ENCODE data around the gene TBCD.

The TBCD gene

DNA sequence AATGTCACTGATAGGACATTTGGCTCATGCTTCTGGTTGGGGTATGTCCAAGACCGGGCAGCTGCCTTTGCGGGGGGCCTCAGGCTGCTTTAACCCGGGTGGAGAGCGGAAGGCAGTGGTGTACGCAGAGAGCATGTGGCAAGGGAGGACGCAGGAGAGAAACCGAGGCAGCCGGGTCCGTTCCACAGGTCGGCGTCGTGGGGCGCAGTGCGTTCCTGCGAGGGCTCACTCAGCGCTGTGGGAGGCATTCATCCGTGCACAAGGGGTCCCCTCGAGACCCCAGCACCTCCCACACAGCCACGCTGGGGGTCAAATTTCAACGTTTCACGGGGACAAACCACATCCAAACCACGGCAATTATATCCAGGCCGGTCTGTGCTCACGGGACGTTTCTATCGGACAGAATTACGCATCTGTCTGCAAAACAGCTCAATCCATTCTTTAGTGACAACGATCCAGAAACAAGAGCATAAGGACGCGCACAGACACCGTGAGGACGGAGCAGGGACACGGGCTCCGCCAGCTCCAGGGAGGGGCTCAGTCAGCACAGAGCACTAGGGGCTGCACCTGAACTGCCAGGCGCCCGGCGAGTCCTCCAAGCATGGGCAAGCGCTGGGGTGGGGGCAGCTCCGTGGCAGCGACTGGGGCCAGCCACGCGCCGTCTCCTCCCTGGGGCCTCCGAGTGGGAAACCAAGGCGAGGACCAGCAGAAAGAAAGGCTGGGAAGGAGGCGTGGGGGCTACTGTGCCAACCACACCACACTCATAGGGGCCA, 219.1 kb downstream of the TBCD start:
- Histone ChIP-seq H3K9ac (ENCODE audit: low read length) (no peak overlapping the region), H3F3A (ENCODE audit: insufficient read depth) (peaks cover 5% of the 10 kb centered on the region; the same call in 1 of the 2 replicates), H3K4me2 (ENCODE audit: low read depth, low read length, poor library complexity, severe bottlenecking) (no peak overlapping the region), H3K79me2 (ENCODE audit: insufficient read depth, low read length) (no peaks in the 10 kb centered on the region), H3K36me3 (ENCODE audit: low read length) (no peaks in the 10 kb centered on the region), H2AFZ (ENCODE audit: low read depth, low read length, severe bottlenecking) (no peak overlapping the region), H3K9me2 (replicated peaks; ENCODE audit: insufficient read depth, low read length) (no peaks in the 10 kb centered on the region), H3K4me3 (ENCODE audit: insufficient read depth, low read length, poor library complexity, severe bottlenecking) (no peak overlapping the region), H3K27me3 (ENCODE audit: low read length) (no peaks in the 10 kb centered on the region), H4K20me1 (ENCODE audit: low read depth, low read length) (no peaks in the 10 kb centered on the region), H3K27ac (ENCODE audit: low read depth, low read length) (no peak overlapping the region), H3K9me3 (ENCODE audit: insufficient read depth, low read length) (no peaks in the 10 kb centered on the region)
- no peak for TF ChIP-seq EZH2phosphoT487 (conservative IDR thresholded peaks at IDR 0.05; ENCODE audit: low read length)
- TF ChIP-seq CTCF (IDR thresholded peaks at IDR 0.05; ENCODE audit: insufficient read depth, low read length, poor library complexity, severe bottlenecking), result no peak

GRCh38 chr17:82972836-82973372, 221.0 kb downstream of the TBCD start:
- peaks cover 2% of the 10 kb centered on the region; the same call in 1 of the 2 replicates for H3F3A ChIP-seq (ENCODE audit: insufficient read depth)
- no peaks in the 10 kb centered on the region for H3K9me3 ChIP-seq (ENCODE audit: insufficient read depth, low read length)
- TF ChIP-seq CTCF (IDR thresholded peaks at IDR 0.05; ENCODE audit: insufficient read depth, low read length, poor library complexity, severe bottlenecking) (no peak), EZH2phosphoT487 (conservative IDR thresholded peaks at IDR 0.05; ENCODE audit: low read length) (no peak)

DNA sequence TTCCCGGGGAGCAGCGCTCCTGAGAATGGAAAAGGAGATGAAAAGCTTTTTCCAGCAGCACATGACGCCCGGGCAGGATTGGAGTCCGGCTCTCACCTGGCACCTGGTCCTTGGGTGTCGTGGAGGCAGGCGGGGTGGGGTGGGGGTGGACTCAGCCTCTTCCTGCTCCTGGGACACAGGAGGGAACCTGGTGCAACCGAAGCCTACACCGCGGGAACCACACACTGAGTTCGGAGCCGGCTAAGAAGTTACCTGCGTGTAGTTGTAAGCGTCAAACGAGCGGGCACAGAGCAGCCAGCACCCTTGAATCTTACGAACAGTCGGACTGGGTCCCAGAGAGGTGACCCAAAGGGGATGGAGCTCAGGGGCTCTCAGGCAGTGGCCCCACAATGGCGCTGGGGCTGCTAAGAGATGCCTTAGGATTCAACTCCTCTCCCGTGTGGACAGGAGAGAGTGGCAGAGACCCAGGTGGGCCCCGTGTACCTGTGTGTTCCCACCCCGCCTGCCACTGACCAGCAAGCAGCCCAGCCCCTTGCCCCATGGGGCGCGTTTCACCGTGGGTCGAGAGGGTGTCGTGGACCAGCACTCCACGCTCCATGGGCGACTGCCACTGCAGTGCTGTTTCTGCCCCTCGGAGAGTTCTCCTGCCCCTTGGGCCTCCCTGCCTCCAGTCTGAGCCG, 221.7 kb downstream of the TBCD start:
- Histone ChIP-seq H3K36me3 (ENCODE audit: low read length) (no peaks in the 10 kb centered on the region), H3K79me2 (ENCODE audit: insufficient read depth, low read length) (no peaks in the 10 kb centered on the region), H3K9me3 (ENCODE audit: insufficient read depth, low read length) (no peaks in the 10 kb centered on the region), H2AFZ (ENCODE audit: low read depth, low read length, severe bottlenecking) (no peak overlapping the region), H3K27me3 (ENCODE audit: low read length) (no peaks in the 10 kb centered on the region), H3K4me3 (ENCODE audit: insufficient read depth, low read length, poor library complexity, severe bottlenecking) (no peak overlapping the region), H3K27ac (ENCODE audit: low read depth, low read length) (no peak overlapping the region), H4K20me1 (ENCODE audit: low read depth, low read length) (no peaks in the 10 kb centered on the region), H3K9me2 (replicated peaks; ENCODE audit: insufficient read depth, low read length) (no peaks in the 10 kb centered on the region), H3K9ac (ENCODE audit: low read length) (no peak overlapping the region), H3K4me2 (ENCODE audit: low read depth, low read length, poor library complexity, severe bottlenecking) (no peak overlapping the region), H3F3A (ENCODE audit: insufficient read depth) (no peaks in the 10 kb centered on the region)
- TF ChIP-seq CTCF (IDR thresholded peaks at IDR 0.05; ENCODE audit: insufficient read depth, low read length, poor library complexity, severe bottlenecking), result no peak
- TF ChIP-seq EZH2phosphoT487 (conservative IDR thresholded peaks at IDR 0.05; ENCODE audit: low read length), result no peak

More at GRCh38 chr17:82972836-82973372, 221.0 kb downstream of the TBCD start:
- Histone ChIP-seq H3K36me3 (ENCODE audit: low read length) (no peaks in the 10 kb centered on the region), H4K20me1 (ENCODE audit: low read depth, low read length) (no peaks in the 10 kb centered on the region), H3K4me3 (ENCODE audit: insufficient read depth, low read length, poor library complexity, severe bottlenecking) (no peak overlapping the region), H2AFZ (ENCODE audit: low read depth, low read length, severe bottlenecking) (no peak overlapping the region), H3K9me2 (replicated peaks; ENCODE audit: insufficient read depth, low read length) (no peaks in the 10 kb centered on the region), H3K27me3 (ENCODE audit: low read length) (no peaks in the 10 kb centered on the region), H3K4me2 (ENCODE audit: low read depth, low read length, poor library complexity, severe bottlenecking) (no peak overlapping the region), H3K27ac (ENCODE audit: low read depth, low read length) (no peak overlapping the region), H3K9ac (ENCODE audit: low read length) (no peak overlapping the region), H3K79me2 (ENCODE audit: insufficient read depth, low read length) (no peaks in the 10 kb centered on the region)
